DND-41 (cell line): Measurements from ENCODE around the gene SAMD13.

ENCODE experiments used
- ATAC-seq: fragments of 200-7000 bp; cut with Tn5 transposase; 3 replicates; pipeline ENCODE4 v1.9.1; 2021; ENCODE audit warnings: low read depth; ENCODE audit not compliant: insufficient read depth
- DNase-seq: peaks from one replicate; pipeline ENCODE4 v3.0.0-alpha.2; 2020
- H2AFZ ChIP-seq: 2 replicates; pipeline ENCODE4 v1.6.0; 2012; ENCODE audit warnings: low read depth, low read length
- H3K27ac ChIP-seq: 2 replicates; pipeline ENCODE4 v1.5.1; 2012; ENCODE audit warnings: low read length, inconsistent platforms
- H3K27me3 ChIP-seq: fragments of 200-600 bp; sonication (generic); 2 replicates; pipeline ENCODE4 v1.6.0; 2012; ENCODE audit warnings: low read length, mild to moderate bottlenecking, inconsistent platforms; ENCODE audit not compliant: insufficient read depth, poor library complexity
- H3K36me3 ChIP-seq: 2 replicates; pipeline ENCODE4 v1.5.1; 2012; ENCODE audit warnings: low read length, inconsistent platforms; ENCODE audit not compliant: insufficient read depth
- H3K4me1 ChIP-seq: 2 replicates; pipeline ENCODE4 v1.5.1; 2012; ENCODE audit warnings: mild to moderate bottlenecking, low read length; ENCODE audit not compliant: insufficient read depth
- H3K4me2 ChIP-seq: 2 replicates; pipeline ENCODE4 v1.6.0; 2012; ENCODE audit warnings: mild to moderate bottlenecking, moderate library complexity, low read length, inconsistent platforms; ENCODE audit not compliant: insufficient read depth
- H3K4me3 ChIP-seq, 2 experiments: fragments of 200-600 bp in 1 of 2; shearing (Covaris generic) in 1 of 2; 2 replicates each; pipeline ENCODE4 v1.5.1; 2012 to 2016; ENCODE audit warnings: inconsistent platforms in 2 of 2, low read length in 2 of 2, mild to moderate bottlenecking in 2 of 2, low read depth in 1 of 2, moderate library complexity in 1 of 2
- H3K79me2 ChIP-seq: 2 replicates; pipeline ENCODE4 v1.6.0; 2012; ENCODE audit warnings: low read length, inconsistent platforms; ENCODE audit not compliant: insufficient read depth
- H3K9ac ChIP-seq: 2 replicates; pipeline ENCODE4 v1.6.0; 2012; ENCODE audit warnings: low read depth, mild to moderate bottlenecking, inconsistent platforms, low read length, moderate library complexity
- H3K9me3 ChIP-seq: 2 replicates; pipeline ENCODE4 v1.5.1; 2012; ENCODE audit warnings: low read length, moderate library complexity, mild to moderate bottlenecking, inconsistent platforms; ENCODE audit not compliant: insufficient read depth, severe bottlenecking
- H4K20me1 ChIP-seq: 2 replicates; pipeline ENCODE4 v1.6.0; 2012; ENCODE audit warnings: low read length; ENCODE audit not compliant: insufficient read depth
- EZH2 ChIP-seq: IDR thresholded peaks from 3 replicates; pipeline ENCODE4 v1.6.1; 2012; ENCODE audit warnings: borderline replicate concordance, low read depth, mild to moderate bottlenecking, moderate library complexity, low read length, inconsistent platforms; ENCODE audit not compliant: severe bottlenecking
- TF ChIP-seq, protein P1 (sequence below): IDR thresholded peaks from 2 replicates; pipeline ENCODE4 v1.5.1; 2012; ENCODE audit warnings: borderline replicate concordance, low read length, moderate library complexity, mild to moderate bottlenecking; ENCODE audit not compliant: poor library complexity, severe bottlenecking; ENCODE audit errors: extremely low read depth

The SAMD13 gene

DNA sequence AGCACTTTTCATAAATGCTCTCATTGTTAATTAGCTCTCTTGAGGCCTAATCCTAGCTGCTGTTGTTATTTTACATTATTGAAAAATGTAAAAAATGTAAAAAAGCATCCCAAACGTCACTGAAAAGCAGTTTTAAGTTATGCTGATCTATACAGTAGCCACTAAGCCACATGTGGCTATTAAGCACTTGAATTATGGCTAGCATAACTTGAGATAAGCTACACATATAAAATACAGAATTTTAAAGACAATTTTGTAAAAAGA is 78.3 kb downstream of the SAMD13 start:
- no peak for TF ChIP-seq EZH2
- TF ChIP-seq, protein P1, sequence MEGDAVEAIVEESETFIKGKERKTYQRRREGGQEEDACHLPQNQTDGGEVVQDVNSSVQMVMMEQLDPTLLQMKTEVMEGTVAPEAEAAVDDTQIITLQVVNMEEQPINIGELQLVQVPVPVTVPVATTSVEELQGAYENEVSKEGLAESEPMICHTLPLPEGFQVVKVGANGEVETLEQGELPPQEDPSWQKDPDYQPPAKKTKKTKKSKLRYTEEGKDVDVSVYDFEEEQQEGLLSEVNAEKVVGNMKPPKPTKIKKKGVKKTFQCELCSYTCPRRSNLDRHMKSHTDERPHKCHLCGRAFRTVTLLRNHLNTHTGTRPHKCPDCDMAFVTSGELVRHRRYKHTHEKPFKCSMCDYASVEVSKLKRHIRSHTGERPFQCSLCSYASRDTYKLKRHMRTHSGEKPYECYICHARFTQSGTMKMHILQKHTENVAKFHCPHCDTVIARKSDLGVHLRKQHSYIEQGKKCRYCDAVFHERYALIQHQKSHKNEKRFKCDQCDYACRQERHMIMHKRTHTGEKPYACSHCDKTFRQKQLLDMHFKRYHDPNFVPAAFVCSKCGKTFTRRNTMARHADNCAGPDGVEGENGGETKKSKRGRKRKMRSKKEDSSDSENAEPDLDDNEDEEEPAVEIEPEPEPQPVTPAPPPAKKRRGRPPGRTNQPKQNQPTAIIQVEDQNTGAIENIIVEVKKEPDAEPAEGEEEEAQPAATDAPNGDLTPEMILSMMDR: no peak

DNA sequence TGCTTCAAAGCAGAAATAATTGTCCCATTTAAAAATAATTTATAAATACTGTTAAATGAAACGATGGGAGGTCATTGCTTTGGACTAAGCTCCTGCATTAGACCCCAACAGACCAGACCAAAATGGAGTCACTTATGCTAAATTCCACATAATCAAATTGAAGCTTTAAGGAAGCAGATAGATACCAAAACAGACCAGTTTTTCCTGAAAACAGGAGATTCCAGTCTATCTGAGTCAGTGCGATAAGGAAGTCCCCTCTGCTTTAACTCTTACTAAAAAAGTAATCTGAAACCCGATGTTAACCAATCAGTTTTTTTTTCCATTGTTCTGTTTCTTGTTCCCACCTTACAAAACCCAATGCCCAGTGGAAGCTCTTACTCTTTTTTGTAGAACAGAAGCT is 80.6 kb downstream of the SAMD13 start:
- no peaks in the 10 kb centered on the region for H3K79me2 ChIP-seq
- no peak overlapping the region for H3K4me2 ChIP-seq
- no peaks in the 10 kb centered on the region for H3K36me3 ChIP-seq
- no peaks in the 10 kb centered on the region for H3K4me1 ChIP-seq
- TF ChIP-seq, protein P1: no peak
- no peak for TF ChIP-seq EZH2
- no peaks in the 10 kb centered on the region for H4K20me1 ChIP-seq
- no peak for ATAC-seq
- H3K27me3 ChIP-seq: no peaks in the 10 kb centered on the region
- H2AFZ ChIP-seq: no peak overlapping the region
- H3K4me3 ChIP-seq: no peak overlapping the region
- H3K27ac ChIP-seq: no peak overlapping the region
- DNase-seq: no peak
- H3K9ac ChIP-seq: no peak overlapping the region
- no peaks in the 10 kb centered on the region for H3K9me3 ChIP-seq

More for the DNA sequence above, 78.3 kb downstream of the SAMD13 start:
- Histone ChIP-seq H2AFZ (no peak overlapping the region), H3K4me2 (no peak overlapping the region), H4K20me1 (no peaks in the 10 kb centered on the region), H3K27me3 (no peaks in the 10 kb centered on the region), H3K27ac (no peak overlapping the region), H3K9ac (no peak overlapping the region), H3K4me3 (no peak overlapping the region), H3K36me3 (no peaks in the 10 kb centered on the region), H3K4me1 (no peaks in the 10 kb centered on the region), H3K9me3 (no peaks in the 10 kb centered on the region), H3K79me2 (no peaks in the 10 kb centered on the region)
- DNase-seq (no peak), ATAC-seq (no peak)

DNA sequence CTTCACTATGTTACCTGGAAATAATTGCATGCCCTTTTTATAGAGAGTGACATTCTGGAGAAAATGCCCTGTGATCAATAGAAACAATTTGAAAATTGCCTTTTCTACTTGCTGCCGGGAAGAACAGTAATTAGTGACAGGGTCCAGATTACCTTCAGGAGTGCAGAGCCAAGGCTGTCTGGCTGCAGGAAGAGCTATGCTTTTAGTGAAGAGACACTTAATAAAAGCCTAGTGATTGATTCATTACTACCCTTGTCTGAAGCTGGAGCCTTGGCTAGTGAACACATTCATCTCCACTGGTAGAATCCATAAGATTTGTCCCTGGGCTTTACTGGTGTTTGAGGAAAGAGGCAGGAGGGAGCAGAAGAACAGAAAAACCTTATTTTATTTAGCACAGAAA is 83.8 kb downstream of the SAMD13 start:
- Histone ChIP-seq H3K4me2 (no peak overlapping the region), H2AFZ (no peak overlapping the region), H3K9me3 (no peaks in the 10 kb centered on the region), H3K9ac (no peak overlapping the region), H4K20me1 (no peaks in the 10 kb centered on the region), H3K27me3 (no peaks in the 10 kb centered on the region), H3K4me1 (no peaks in the 10 kb centered on the region), H3K4me3 (no peak overlapping the region), H3K36me3 (no peaks in the 10 kb centered on the region), H3K27ac (no peak overlapping the region), H3K79me2 (no peaks in the 10 kb centered on the region)
- ATAC-seq (no peak), DNase-seq (no peak)
- TF ChIP-seq, protein P1: no peak
- TF ChIP-seq EZH2: no peak
